ENCODE data around the gene TNFSF13.

The TNFSF13 gene, protein sequence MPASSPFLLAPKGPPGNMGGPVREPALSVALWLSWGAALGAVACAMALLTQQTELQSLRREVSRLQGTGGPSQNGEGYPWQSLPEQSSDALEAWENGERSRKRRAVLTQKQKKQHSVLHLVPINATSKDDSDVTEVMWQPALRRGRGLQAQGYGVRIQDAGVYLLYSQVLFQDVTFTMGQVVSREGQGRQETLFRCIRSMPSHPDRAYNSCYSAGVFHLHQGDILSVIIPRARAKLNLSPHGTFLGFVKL

GRCh38 chr17:7558544-7559319, at the start of gene TNFSF13:
Gene TNFSF13, plus strand, starts transcription at chr17:7558750. Its CDS starts 290 bp downstream, at chr17:7559040.
- peaks cover 11 to 78% (median 64%) of the 10 kb centered on the region in 5 donors for H3K4me1 ChIP-seq (ENCODE audit: control insufficient read depth in 5 of 5, insufficient read depth in 5 of 5, low read length in 5 of 5)
- H3K9ac ChIP-seq (ENCODE audit: low read length in 5 of 5), result peak within 1 kb of the TSS; percentile 76 to 88 (median 81)
- H3K4me3 ChIP-seq (ENCODE audit: low read depth in 1 of 5, low read length in 5 of 5), result peak within 1 kb of the TSS; percentile 55 to 79 (median 77)
- peaks cover 0 to 15% (median 6%) of the 10 kb centered on the region in 5 donors for H3K36me3 ChIP-seq (ENCODE audit: control insufficient read depth in 5 of 5, insufficient read depth in 5 of 5, low read length in 5 of 5)
- H3K27me3 ChIP-seq (ENCODE audit: control insufficient read depth in 5 of 5, insufficient read depth in 4 of 5, low read length in 5 of 5), result no peaks in the 10 kb centered on the region
- H3K9me3 ChIP-seq (ENCODE audit: control insufficient read depth in 5 of 5, low read length in 5 of 5), result no peaks in the 10 kb centered on the region
- peak within 1 kb of the TSS; percentile 97 for H3K27ac ChIP-seq (ENCODE audit: low read depth, low read length)

DNA sequence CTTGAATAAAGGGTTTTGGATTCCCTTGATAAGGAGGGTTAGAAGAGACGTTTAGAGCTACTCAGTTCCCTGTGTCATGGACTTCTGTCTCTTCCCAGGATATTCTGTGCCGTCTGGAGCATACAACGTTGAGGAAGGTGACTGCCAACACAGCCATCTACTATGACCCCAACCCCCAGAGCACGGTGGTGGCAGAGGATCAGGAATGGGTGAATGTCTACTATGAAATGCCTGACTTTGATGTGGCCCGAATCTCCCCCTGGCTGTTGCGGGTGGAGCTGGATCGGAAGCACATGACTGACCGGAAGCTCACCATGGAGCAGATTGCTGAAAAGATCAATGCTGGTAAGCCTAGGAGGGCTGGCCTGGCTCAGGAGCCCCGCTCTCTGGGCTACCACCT, 49.7 kb upstream of the TNFSF13 start:
- Histone ChIP-seq H3K36me3 (ENCODE audit: control insufficient read depth in 5 of 5, insufficient read depth in 5 of 5, low read length in 5 of 5) (peaks cover 7 to 97% (median 85%) of the 10 kb centered on the region in 5 donors), H3K9me3 (ENCODE audit: control insufficient read depth in 5 of 5, low read length in 5 of 5) (no peaks in the 10 kb centered on the region), H3K27ac (ENCODE audit: low read depth, low read length) (no peak overlapping the region), H3K9ac (ENCODE audit: low read length in 5 of 5) (no peak overlapping the region), H3K4me1 (ENCODE audit: control insufficient read depth in 5 of 5, insufficient read depth in 5 of 5, low read length in 5 of 5) (no peaks in the 10 kb centered on the region), H3K27me3 (ENCODE audit: control insufficient read depth in 5 of 5, insufficient read depth in 4 of 5, low read length in 5 of 5) (no peaks in the 10 kb centered on the region), H3K4me3 (ENCODE audit: low read depth in 1 of 5, low read length in 5 of 5) (no peak overlapping the region)

DNA sequence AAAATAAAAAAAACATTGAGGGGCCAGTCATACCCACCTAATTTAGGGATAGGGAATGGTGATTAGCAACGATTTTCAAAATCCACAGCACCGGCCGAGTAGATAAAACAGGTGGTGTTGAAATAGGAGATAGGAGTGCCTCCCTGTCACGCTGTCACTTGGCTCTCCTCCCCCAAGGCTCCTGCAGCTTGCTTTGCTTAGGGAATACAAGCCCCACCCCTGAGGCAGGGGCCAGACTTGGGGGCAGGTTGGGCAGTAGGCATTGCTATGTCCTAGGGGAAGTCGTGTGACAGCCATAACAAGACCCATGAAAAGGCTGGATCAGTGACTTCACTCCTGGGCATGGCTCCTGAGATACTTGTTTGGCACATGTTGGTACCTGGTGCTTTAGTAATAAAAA, 48.6 kb upstream of the TNFSF13 start:
- Histone ChIP-seq H3K36me3 (ENCODE audit: control insufficient read depth in 5 of 5, insufficient read depth in 5 of 5, low read length in 5 of 5) (peaks cover 6 to 90% (median 80%) of the 10 kb centered on the region in 5 donors), H3K9ac (ENCODE audit: low read length in 5 of 5) (no peak overlapping the region), H3K9me3 (ENCODE audit: control insufficient read depth in 5 of 5, low read length in 5 of 5) (no peaks in the 10 kb centered on the region), H3K27me3 (ENCODE audit: control insufficient read depth in 5 of 5, insufficient read depth in 4 of 5, low read length in 5 of 5) (no peaks in the 10 kb centered on the region), H3K27ac (ENCODE audit: low read depth, low read length) (no peak overlapping the region), H3K4me3 (ENCODE audit: low read depth in 1 of 5, low read length in 5 of 5) (no peak overlapping the region), H3K4me1 (ENCODE audit: control insufficient read depth in 5 of 5, insufficient read depth in 5 of 5, low read length in 5 of 5) (peaks cover 0 to 2% (median 1%) of the 10 kb centered on the region in 5 donors)

DNA sequence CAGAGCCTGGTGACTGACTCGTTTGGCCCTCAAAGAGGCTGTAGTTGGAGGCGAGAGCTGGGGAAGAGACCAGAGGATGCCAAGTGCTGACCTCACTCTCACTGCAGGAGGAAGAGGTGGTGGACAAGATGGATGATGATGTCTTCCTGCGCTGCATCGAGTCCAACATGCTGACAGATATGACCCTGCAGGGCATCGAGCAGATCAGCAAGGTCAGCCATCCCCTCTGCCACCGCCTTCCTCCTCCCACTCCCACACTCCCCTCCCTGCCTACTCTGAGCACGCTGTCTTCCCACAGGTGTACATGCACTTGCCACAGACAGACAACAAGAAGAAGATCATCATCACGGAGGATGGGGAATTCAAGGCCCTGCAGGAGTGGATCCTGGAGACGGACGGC, 47.4 kb upstream of the TNFSF13 start:
- Histone ChIP-seq H3K4me3 (ENCODE audit: low read depth in 1 of 5, low read length in 5 of 5) (no peak overlapping the region), H3K9ac (ENCODE audit: low read length in 5 of 5) (no peak overlapping the region), H3K36me3 (ENCODE audit: control insufficient read depth in 5 of 5, insufficient read depth in 5 of 5, low read length in 5 of 5) (peaks cover 0 to 80% (median 78%) of the 10 kb centered on the region in 5 donors), H3K27ac (ENCODE audit: low read depth, low read length) (no peak overlapping the region), H3K27me3 (ENCODE audit: control insufficient read depth in 5 of 5, insufficient read depth in 4 of 5, low read length in 5 of 5) (no peaks in the 10 kb centered on the region), H3K9me3 (ENCODE audit: control insufficient read depth in 5 of 5, low read length in 5 of 5) (no peaks in the 10 kb centered on the region), H3K4me1 (ENCODE audit: control insufficient read depth in 5 of 5, insufficient read depth in 5 of 5, low read length in 5 of 5) (peaks cover 0 to 11% (median 6%) of the 10 kb centered on the region in 5 donors)

- Histone ChIP-seq H3K27me3 (ENCODE audit: control insufficient read depth in 5 of 5, insufficient read depth in 4 of 5, low read length in 5 of 5) (no peaks in the 10 kb centered on the region), H3K9me3 (ENCODE audit: control insufficient read depth in 5 of 5, low read length in 5 of 5) (no peaks in the 10 kb centered on the region), H3K4me1 (ENCODE audit: control insufficient read depth in 5 of 5, insufficient read depth in 5 of 5, low read length in 5 of 5) (peaks cover 0 to 12% (median 6%) of the 10 kb centered on the region in 5 donors), H3K9ac (ENCODE audit: low read length in 5 of 5) (no peak overlapping the region), H3K27ac (ENCODE audit: low read depth, low read length) (no peak overlapping the region), H3K36me3 (ENCODE audit: control insufficient read depth in 5 of 5, insufficient read depth in 5 of 5, low read length in 5 of 5) (peaks cover 0 to 71% (median 69%) of the 10 kb centered on the region in 5 donors), H3K4me3 (ENCODE audit: low read depth in 1 of 5, low read length in 5 of 5) (no peak overlapping the region)
Measured at GRCh38 chr17:7512105-7512504, 46.4 kb upstream of the TNFSF13 start.

- Histone ChIP-seq H3K27ac (ENCODE audit: low read depth, low read length) (no peak overlapping the region), H3K4me3 (ENCODE audit: low read depth in 1 of 5, low read length in 5 of 5) (no peak overlapping the region), H3K36me3 (ENCODE audit: control insufficient read depth in 5 of 5, insufficient read depth in 5 of 5, low read length in 5 of 5) (peaks cover 0 to 68% (median 62%) of the 10 kb centered on the region in 5 donors)
Measured at GRCh38 chr17:7512824-7513540, 45.6 kb upstream of the TNFSF13 start.

GRCh38 chr17:7513850-7514419, 44.6 kb upstream of the TNFSF13 start:
- Histone ChIP-seq H3K9me3 (ENCODE audit: control insufficient read depth in 5 of 5, low read length in 5 of 5) (no peaks in the 10 kb centered on the region), H3K4me3 (ENCODE audit: low read depth in 1 of 5, low read length in 5 of 5) (no peak overlapping the region), H3K27me3 (ENCODE audit: control insufficient read depth in 5 of 5, insufficient read depth in 4 of 5, low read length in 5 of 5) (no peaks in the 10 kb centered on the region), H3K36me3 (ENCODE audit: control insufficient read depth in 5 of 5, insufficient read depth in 5 of 5, low read length in 5 of 5) (peaks cover 0 to 59% (median 53%) of the 10 kb centered on the region in 5 donors), H3K27ac (ENCODE audit: low read depth, low read length) (no peak overlapping the region), H3K9ac (ENCODE audit: low read length in 5 of 5) (no peak overlapping the region), H3K4me1 (ENCODE audit: control insufficient read depth in 5 of 5, insufficient read depth in 5 of 5, low read length in 5 of 5) (peaks cover 0 to 12% (median 6%) of the 10 kb centered on the region in 5 donors)

More at GRCh38 chr17:7512824-7513540, 45.6 kb upstream of the TNFSF13 start:
- Histone ChIP-seq H3K27me3 (ENCODE audit: control insufficient read depth in 5 of 5, insufficient read depth in 4 of 5, low read length in 5 of 5) (no peaks in the 10 kb centered on the region), H3K9ac (ENCODE audit: low read length in 5 of 5) (no peak overlapping the region), H3K4me1 (ENCODE audit: control insufficient read depth in 5 of 5, insufficient read depth in 5 of 5, low read length in 5 of 5) (peaks cover 0 to 12% (median 6%) of the 10 kb centered on the region in 5 donors), H3K9me3 (ENCODE audit: control insufficient read depth in 5 of 5, low read length in 5 of 5) (no peaks in the 10 kb centered on the region)

GRCh38 chr17:7515911-7516610, 42.5 kb upstream of the TNFSF13 start:
- Histone ChIP-seq H3K9me3 (ENCODE audit: control insufficient read depth in 5 of 5, low read length in 5 of 5) (no peaks in the 10 kb centered on the region), H3K9ac (ENCODE audit: low read length in 5 of 5) (no peak overlapping the region), H3K4me1 (ENCODE audit: control insufficient read depth in 5 of 5, insufficient read depth in 5 of 5, low read length in 5 of 5) (peaks cover 0 to 12% (median 6%) of the 10 kb centered on the region in 5 donors), H3K27ac (ENCODE audit: low read depth, low read length) (no peak overlapping the region), H3K36me3 (ENCODE audit: control insufficient read depth in 5 of 5, insufficient read depth in 5 of 5, low read length in 5 of 5) (peaks cover 0 to 37% (median 32%) of the 10 kb centered on the region in 5 donors), H3K27me3 (ENCODE audit: control insufficient read depth in 5 of 5, insufficient read depth in 4 of 5, low read length in 5 of 5) (no peaks in the 10 kb centered on the region), H3K4me3 (ENCODE audit: low read depth in 1 of 5, low read length in 5 of 5) (no peak overlapping the region)

DNA sequence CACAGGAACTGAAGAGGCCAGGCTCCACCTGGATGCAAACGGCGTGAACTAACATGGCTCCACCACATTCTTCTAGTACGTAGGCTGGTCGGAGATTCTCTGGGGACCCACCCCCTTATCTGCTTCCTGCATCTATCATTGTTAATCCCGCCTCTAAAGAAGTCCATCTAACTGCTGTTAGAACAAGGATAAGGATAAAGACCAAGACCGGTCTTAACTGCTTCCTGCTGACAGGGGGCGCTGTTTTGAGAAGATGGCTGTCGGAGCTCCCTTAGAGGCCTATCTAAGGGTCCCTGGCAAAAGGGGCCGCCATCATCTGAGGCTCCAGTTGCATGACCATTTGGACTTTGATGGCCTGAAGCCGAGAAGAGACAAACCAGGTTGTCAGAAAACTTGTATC, 35.5 kb upstream of the TNFSF13 start:
- no peaks in the 10 kb centered on the region for H3K36me3 ChIP-seq (ENCODE audit: control insufficient read depth in 5 of 5, insufficient read depth in 5 of 5, low read length in 5 of 5)
- no peak overlapping the region for H3K4me3 ChIP-seq (ENCODE audit: low read depth in 1 of 5, low read length in 5 of 5)
- H3K9ac ChIP-seq (ENCODE audit: low read length in 5 of 5), result no peak overlapping the region

More for the DNA sequence above, 35.5 kb upstream of the TNFSF13 start:
- H3K4me1 ChIP-seq (ENCODE audit: control insufficient read depth in 5 of 5, insufficient read depth in 5 of 5, low read length in 5 of 5), result peaks cover 0 to 2% (median 0%) of the 10 kb centered on the region in 5 donors
- H3K9me3 ChIP-seq (ENCODE audit: control insufficient read depth in 5 of 5, low read length in 5 of 5), result peaks cover 0 to 3% (median under 1%) of the 10 kb centered on the region in 5 donors
- no peaks in the 10 kb centered on the region for H3K27me3 ChIP-seq (ENCODE audit: control insufficient read depth in 5 of 5, insufficient read depth in 4 of 5, low read length in 5 of 5)
- no peak overlapping the region for H3K27ac ChIP-seq (ENCODE audit: low read depth, low read length)

Measured in subcutaneous abdominal adipose tissue (tissue), 5 donors.